GM18505 (cell line): Measurements from ENCODE around the gene LMX1B.
"Not testable (repeated sequence)": the region's sequence is repeated elsewhere in the genome, so short reads cannot be mapped to it uniquely, and the experiment has no call there.

Experiments used
- ATAC-seq: cut with Tn5 transposase; IDR thresholded peaks from one replicate; pipeline ENCODE4 v1.9.1; 2021; ENCODE audit not compliant: unreplicated experiment
- POLR2A ChIP-seq: IDR thresholded peaks from 4 replicates; pipeline ENCODE4 v1.6.1; 2011; ENCODE audit warnings: borderline replicate concordance; ENCODE audit not compliant: insufficient read depth, insufficient read length; ENCODE audit errors: extremely low read depth

Gene LMX1B

DNA sequence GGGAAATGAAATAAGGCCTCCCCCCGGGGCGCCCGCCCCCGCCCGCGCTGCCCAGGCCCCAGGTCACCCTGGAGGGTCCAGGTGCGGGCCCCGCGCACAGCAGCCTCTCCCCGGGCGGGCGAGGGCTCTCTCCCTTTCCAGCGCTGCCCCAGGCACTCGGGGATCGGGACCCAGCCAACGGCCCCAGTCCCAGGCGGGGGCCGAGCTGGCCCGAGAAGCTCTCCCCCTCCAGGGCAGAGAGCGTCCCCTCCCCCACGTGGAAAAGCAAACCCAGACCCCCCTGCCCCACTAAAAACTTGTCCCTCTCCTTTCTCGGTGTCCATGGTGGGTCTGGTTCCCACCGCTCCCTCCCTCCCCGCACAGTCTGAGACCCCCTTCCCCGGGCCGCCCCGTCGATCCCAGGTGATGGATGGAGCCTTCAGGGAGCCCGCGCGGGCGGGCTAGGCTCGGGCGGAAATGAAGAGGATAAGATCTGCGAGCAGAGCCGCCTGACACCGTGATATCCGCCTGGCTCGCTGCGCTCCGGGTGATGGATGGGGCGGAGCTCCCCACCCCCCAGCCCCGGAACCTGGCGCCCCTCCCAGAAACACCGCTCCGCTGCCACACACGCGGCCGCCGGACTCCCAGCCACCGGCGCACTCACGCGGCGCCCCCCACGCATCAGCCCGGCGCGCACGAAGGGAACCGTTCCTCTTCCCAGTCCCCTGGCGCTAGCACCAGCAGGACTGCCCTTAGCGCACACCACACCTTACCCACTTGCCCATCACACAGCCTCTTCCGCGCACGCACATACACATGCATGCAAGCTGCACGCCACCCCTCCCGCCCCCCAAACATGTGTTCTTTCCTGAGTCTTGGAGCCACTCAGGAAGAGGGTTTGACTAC is 109.4 kb downstream of the LMX1B start:
- ATAC-seq = peak; percentile 39
- peak; percentile 73 for TF ChIP-seq POLR2A

- ATAC-seq = no peak
- no peak for TF ChIP-seq POLR2A
Observed at GRCh38 chr9:126723807-126724172, 110.1 kb downstream of the LMX1B start.

GRCh38 chr9:126724226-126724625 is 110.5 kb downstream of the LMX1B start:
- no peak for TF ChIP-seq POLR2A
- ATAC-seq = no peak

DNA sequence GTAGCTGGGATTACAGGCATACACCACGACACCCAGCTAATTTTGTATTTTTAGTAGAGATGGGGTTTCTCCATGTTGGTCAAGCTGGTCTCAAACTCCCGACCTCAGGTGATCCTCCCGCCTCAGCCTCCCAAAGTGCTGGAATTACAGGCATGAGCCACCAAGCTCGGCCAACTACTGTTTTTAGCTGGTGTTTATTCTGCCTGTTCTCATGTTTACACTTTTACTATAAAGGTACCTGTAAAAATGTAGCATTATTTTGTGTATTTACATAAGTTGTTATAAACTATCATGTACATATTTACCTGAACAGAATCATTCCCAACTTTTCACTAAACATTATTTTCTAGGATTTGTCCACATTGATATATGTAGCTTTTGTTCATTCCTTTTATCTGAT is 111.8 kb downstream of the LMX1B start:
- ATAC-seq = not testable (repeated sequence)

DNA sequence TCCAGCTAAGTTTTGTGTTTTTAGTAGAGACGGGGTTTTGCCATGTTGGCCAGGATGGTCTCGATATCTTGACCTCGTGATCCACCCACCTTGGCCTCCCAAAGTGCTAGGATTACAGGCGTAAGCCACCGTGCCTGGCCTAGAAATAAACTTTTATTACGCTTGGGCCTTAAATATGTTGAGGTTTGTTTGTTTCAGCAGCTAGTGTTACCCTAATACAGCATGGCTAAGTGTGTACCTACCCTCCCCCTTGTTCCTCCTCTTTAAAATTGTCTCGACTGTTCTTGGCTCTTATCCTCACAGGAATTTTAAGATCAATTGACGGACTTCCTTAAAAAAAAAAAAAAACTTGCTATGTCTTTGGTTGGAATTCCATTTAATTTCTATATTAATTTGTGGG is 114.5 kb downstream of the LMX1B start:
- not testable (repeated sequence) for ATAC-seq

DNA sequence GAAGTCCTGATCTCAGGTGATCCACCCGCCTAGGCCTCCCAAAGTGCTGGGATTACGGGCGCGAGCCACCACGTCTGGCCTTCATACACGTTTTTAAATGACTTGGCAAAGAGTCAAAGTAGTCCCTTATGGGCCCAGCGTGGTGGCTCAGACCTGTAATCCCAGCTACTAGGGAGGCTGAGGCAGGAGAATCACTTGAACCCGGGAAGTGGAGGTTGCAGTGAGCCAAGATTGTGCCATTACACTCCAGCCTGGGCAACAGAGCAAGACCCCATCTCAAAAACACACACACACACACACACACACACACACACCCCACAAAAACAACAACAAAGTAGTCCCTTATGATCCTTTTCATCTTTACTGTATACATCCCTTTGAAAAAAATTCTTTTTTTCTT is 116.9 kb downstream of the LMX1B start:
- ATAC-seq = not testable (repeated sequence)

GRCh38 chr9:126733005-126733404 is 119.3 kb downstream of the LMX1B start:
- ATAC-seq = no peak

GRCh38 chr9:126734877-126735276 is 121.1 kb downstream of the LMX1B start:
- TF ChIP-seq POLR2A = no peak
- ATAC-seq = no peak

More at GRCh38 chr9:126733005-126733404, 119.3 kb downstream of the LMX1B start:
- no peak for TF ChIP-seq POLR2A

- ATAC-seq = no peak
- TF ChIP-seq POLR2A = no peak
Observed at GRCh38 chr9:126735482-126735881, 121.8 kb downstream of the LMX1B start.

GRCh38 chr9:126738553-126738952 is 124.8 kb downstream of the LMX1B start:
- no peak for TF ChIP-seq POLR2A
- no peak for ATAC-seq

DNA sequence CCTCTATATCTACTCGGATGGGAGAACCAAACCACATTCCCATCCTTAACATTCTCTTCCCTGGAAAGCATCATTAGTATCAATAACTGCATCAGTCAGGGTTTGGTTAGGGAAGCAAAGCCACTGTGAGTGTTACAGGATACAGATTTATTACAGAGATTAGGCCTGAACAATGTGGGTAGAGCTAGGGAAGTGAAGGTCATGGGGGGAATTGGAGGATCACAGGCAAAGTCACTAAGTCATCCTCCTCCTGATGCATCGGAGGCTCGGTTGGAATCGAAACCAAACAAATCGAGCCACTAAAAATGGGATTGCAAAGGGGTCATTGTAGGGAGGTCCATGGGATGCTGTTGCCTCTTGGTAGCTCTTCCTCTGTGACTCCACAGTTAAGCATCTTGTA is 129.3 kb downstream of the LMX1B start:
- no peak for TF ChIP-seq POLR2A
- ATAC-seq = no peak

- no peak for TF ChIP-seq POLR2A
- no peak for ATAC-seq
Observed at GRCh38 chr9:126745574-126746411, 132.1 kb downstream of the LMX1B start.
